GM21515 (cell line): ENCODE data around the gene PTPN23.
"Not testable (repeated sequence)": the region's sequence is repeated elsewhere in the genome, so short reads cannot be mapped to it uniquely, and the experiment has no call there.

ENCODE experiments used
- ATAC-seq: cut with Tn5 transposase; IDR thresholded peaks from one replicate; pipeline ENCODE4 v1.9.1; 2021; ENCODE audit not compliant: unreplicated experiment

The PTPN23 gene

GRCh38 chr3:47441796-47442551, 61.2 kb downstream of the PTPN23 start:
- ATAC-seq = no peak

GRCh38 chr3:47443611-47443995, 62.8 kb downstream of the PTPN23 start:
- no peak for ATAC-seq

DNA sequence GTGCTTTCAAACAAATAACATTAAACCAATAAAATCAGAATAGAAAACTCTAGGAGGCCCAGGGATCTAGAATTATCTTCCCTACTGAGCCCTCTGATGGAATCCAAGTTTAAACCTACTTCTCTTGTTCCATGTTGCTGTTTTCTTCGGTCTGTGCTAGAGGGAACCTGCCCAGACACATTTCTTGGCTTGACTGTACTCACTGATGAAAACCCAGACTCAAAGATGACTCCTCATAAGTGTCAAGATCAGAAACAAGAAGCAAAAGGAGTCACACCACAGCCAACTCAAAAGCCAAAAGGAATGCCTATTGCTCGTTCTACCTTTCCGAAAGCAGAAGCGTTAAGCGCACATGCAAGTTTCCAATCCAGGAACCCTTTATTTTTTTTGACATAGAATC, 63.3 kb downstream of the PTPN23 start:
- ATAC-seq = no peak

DNA sequence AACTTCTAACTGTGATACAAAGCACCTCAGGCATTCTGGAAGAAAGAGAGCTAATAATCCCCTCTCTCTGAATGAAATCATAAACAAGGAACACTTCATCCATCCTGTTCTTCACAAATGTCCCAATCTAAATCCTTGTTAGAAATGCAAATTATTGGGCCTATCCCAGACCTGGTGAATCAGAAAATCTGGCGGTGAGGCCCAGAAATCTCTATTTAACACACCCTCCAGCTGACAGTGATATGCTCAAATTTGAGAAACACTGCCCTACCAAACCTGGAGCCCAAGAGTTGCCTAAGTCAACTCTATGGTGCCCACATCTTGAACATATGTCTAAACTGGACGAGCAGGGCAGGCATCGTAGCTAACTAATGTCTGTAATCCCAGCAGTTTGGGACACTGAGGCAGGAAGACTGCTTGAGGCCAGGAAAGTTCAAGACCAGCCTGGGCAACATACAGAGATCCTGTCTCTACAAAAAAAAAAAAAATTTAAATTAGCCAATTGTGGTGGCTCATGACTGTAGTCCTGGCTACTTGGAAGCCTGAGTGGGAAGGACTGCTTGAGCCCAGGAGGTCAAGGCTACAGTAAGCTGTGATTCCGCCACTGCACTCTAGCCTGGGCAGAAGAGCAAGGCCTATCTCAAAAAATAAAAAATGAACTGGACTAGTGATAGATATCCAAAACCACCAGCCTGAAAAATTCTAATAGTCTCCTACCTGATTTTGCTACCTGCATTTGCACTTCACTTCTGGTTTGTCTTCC, 71.8 kb downstream of the PTPN23 start:
- ATAC-seq = no peak

DNA sequence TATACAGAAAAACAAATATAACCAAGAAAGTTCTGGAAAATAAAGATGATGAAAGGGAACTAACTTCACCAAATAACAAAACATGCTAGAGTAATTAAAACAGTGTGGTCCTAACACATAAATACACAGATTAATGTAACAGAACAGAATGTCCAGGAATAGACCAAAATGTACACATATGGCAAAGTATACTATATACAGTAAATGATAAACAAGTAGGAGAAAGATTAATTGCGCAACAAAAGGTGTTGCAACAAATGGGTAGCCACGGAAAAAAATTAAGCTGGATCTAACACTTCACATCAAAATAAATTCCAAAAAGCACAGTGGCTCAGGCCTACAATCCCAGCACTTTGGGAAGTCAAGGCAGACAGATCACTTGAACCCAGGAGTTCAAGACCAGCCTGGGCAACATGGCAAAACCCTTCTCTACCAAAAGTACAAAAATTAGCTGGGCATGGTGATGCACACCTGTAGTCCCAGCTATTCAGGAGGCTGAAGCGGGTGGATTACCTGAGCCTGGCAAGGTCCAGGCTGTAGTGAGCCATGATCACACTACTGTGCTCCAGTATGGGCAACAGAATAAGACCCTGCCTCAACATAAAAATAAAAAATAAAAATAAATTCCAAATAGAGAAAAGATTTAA, 75.1 kb downstream of the PTPN23 start:
- no peak for ATAC-seq

DNA sequence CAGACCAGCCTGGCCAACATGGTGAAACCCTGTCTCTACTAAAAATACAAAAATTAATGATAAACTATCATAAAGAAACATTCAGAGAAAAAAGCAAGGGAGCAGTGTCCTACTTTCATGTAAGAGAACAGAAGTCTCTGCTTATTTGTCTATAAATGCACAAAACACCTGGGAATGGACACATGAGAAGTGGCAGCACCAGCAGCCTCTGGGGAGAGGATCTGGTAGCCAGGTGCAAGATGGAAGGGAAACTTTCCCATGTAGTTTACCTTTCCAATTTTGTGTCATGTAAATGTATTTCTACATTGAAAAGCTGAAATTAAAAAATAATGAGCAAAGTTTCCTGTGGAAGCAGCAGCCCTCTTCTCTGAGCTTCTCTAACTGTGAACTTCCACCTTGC, 76.2 kb downstream of the PTPN23 start:
- no peak for ATAC-seq

DNA sequence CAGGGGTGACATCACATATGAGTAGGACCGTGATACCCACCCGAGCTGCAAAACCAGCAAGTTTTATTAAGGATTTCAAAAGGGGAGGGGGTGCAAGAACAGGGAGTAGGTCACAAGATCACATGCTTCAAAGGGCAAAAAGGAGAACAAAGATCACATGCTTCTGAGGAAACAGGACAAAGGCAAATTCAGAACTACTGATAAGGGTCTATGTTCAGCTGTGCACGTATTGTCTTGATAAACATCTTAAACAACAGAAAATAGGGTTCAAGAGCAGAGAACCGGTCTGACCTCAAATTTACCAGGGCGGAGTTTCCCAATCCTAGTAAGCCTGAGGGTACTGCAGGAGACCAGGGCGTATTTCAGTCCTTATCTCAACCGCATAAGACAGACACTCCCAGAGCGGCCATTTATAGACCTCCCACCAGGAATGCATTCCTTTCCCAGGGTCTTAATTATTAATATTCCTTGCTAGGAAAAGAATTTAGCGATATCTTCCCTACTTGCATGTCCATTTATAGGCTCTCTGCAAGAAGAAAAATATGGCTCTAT, 78.8 kb downstream of the PTPN23 start:
- ATAC-seq = not testable (repeated sequence)
